ENCODE measurements around the gene GRIN1. TPM values are rescaled to one million over a fixed set of nuclear protein-coding genes. Genes with fewer than 3 reads are reported as not detected.

GRIN1 gene
- polyA plus RNA-seq, 2 of the 4 experiments (the other 2 are of a cell fraction): 0.13 to 0.45 TPM

DNA sequence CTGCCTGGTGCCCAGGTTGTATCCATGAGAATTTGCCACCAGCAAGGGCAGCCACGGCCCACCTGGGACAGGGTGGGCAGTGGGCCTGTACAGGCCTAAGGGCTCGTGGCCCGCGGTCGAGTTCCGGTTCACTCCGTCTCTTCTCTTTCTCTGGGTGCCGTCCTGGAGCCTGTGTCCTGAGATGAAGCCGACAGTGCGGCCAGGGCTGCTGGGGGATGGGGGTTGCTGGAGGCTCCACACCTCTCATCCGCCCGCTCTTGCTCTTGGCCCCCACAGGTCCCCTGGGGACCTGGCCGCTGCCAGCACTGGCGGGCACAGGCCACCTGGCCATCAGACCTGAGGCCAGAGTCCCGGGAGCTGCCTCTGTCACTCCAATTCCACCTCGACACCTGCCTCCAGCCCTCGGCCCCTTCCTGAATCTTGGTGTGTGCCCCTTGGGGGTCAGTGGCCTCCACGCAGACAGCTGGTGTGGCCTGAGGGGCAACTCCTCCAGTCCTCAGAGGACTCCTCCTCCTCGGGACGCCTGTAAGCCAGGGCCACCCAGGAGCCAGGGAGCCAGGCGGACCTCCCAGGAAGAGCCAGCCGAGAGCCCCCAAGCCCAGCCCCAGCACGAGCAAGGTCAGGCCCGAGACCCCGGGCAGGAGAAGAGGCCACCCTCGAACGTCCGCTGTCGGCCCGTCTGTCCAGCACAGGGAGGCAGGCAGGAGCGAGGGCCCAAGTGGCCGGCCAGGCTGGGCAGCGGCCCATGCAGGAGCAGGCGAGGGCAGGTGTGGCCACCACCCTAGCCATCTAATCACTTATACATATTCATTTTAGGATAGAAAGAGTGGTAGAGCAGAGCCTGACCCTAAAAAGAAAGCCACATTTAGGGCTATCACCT lies 25.7 kb downstream of the GRIN1 start:
- no peak for ATAC-seq
- no peak for TF ChIP-seq NFE2L2 (conservative IDR thresholded peaks at IDR 0.05; ENCODE audit: low read length)
- no peak for TF ChIP-seq SREBF2 (IDR thresholded peaks at IDR 0.05)
- Histone ChIP-seq H3K4me2 (no peak overlapping the region), H3K4me1 (peaks cover 39% of the 10 kb centered on the region), H3K4me3 (no peak overlapping the region), H3K27ac (no peak overlapping the region), H3K9me3 (no peaks in the 10 kb centered on the region)
- POLR2A ChIA-PET: no interaction called here
- WGBS (ENCODE audit: missing lambda C conversion rate): 78% methylated on average over 25 of the region's 34 CpGs
- no peak for FAIRE-seq
- no peak for DNase-seq (ENCODE audit: low read depth in 1 of 2, low spot score in 1 of 2)
- CTCF ChIA-PET: interaction anchor here (0.6 to 7.4 kb wide), 6 partner anchors 12 to 72 kb away, joined by 3 to 57 read pairs (median 8); partner anchors contain the start of genes RNF224 and SSNA1

DNA sequence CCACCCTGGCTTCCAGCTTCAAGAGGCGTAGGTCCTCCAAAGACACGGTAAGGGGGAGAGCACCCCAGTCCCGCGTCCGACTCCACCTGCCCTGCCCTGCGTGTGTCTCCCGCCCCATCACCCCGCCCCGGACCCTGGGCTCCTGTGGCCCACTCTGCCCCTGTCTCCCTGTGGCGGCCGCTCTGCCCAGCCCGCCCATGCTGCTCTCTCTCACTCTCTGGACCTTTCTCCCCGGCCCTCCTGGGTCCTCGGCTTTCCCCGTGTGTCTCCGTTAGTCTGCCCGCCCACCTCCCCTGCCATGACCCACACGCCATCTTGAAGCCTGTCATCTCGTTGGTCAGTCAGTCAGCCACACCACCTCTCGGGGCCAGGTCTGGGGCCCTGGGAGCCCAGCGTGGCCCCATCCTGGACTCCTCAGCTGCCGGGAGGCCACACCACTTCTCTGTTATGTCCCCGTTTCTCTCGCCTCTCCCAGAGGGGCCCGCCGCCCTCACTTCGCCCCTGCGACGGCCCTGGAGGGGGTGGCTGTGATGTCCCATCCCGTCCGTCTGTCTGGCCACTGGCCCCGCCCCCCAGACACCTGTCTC lies 26.4 kb downstream of the GRIN1 start:
- Histone ChIP-seq H3K4me3 (no peak overlapping the region), H3K27ac (no peak overlapping the region), H3K4me2 (no peak overlapping the region), H3K9me3 (no peaks in the 10 kb centered on the region), H3K4me1 (peaks cover 46% of the 10 kb centered on the region)
- CTCF ChIA-PET: interaction anchor here (1.3 to 16.5 kb wide), 5 partner anchors 12 to 62 kb away, joined by 3 to 156 read pairs (median 13); partner anchors contain the start of genes ANAPC2, RNF224 and SSNA1
- no peak for DNase-seq (ENCODE audit: low read depth in 1 of 2, low spot score in 1 of 2)
- 90% methylated on average over 28 of the region's 32 CpGs for WGBS (ENCODE audit: missing lambda C conversion rate)
- POLR2A ChIA-PET: no interaction called here
- FAIRE-seq: no peak
- TF ChIP-seq MAFK (IDR thresholded peaks at IDR 0.05; ENCODE audit: partially characterized antibody): no peak
- TF ChIP-seq SMC3 (IDR thresholded peaks at IDR 0.05): no peak
- no peak for TF ChIP-seq ZNF302 (CRISPR knock-in tag; IDR thresholded peaks at IDR 0.05)
- no peak for TF ChIP-seq EHMT2 (IDR thresholded peaks at IDR 0.05; ENCODE audit: low read depth)
- no peak for TF ChIP-seq JUN (IDR thresholded peaks at IDR 0.05)
- no peak for ATAC-seq

DNA sequence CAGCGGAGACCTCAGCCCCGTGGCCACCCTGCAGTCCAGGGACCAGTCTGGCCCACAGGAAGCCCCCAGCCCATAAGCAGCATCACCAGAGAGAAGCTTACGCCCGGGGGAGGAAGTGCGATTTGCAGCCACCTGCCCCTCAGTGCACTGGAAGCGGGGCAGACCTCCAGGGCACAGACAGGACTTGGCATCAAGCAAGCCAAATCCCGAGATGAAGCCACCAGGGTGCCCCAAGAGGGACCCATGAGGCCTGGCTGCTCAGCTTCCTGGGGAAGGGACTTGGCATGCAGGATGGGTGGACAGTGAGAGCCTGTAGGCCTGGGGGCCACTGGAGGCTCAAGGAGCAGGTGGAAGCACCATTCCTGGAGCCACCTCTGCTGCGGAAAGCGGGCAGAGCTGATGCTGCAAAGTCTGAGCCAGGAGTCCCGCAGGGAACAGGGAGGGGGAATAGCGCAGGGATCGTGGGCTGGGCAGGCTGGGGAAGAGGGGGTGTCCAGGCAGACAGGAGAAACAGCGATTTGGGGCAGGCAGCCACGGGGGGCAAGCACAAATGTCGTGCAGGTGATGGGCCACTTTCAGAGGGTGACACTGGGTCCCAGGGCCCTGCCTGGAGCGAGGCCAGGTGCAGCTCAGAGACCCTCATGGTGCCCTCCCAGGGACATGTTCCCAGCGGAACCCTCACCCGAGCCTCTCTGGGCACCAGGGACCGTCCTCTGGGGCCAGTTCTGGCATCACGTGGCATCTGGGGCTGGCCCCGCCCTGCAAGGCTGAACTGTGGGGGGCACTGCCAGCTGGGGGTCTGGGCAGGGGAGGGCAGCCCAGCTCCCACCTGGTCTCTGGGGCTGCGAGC lies 27.7 kb downstream of the GRIN1 start:
- POLR2A ChIA-PET: interaction anchor here (0.6 to 2.0 kb wide), 3 partner anchors 22 to 74 kb away, joined by 3 to 10 read pairs (median 4); partner anchors contain the start of genes SSNA1 and TUBB4B
- DNase-seq (ENCODE audit: low read depth in 1 of 2, low spot score in 1 of 2) (no peak), ATAC-seq (no peak), FAIRE-seq (no peak)
- TF ChIP-seq BHLHE40 (IDR thresholded peaks at IDR 0.05; ENCODE audit: low read depth, low read length) (no peak), HOXB13 (CRISPR knock-in tag; IDR thresholded peaks at IDR 0.05; ENCODE audit: low read depth) (no peak), SREBF2 (IDR thresholded peaks at IDR 0.05) (no peak), ZFP36 (IDR thresholded peaks at IDR 0.05; ENCODE audit: borderline replicate concordance, partially characterized antibody) (no peak), ZSCAN20 (CRISPR knock-in tag; IDR thresholded peaks at IDR 0.05) (no peak), ZC3H11A (IDR thresholded peaks at IDR 0.05) (no peak), FOSB (CRISPR knock-in tag; IDR thresholded peaks at IDR 0.05) (no peak)
- TF ChIP-seq, protein P1, sequence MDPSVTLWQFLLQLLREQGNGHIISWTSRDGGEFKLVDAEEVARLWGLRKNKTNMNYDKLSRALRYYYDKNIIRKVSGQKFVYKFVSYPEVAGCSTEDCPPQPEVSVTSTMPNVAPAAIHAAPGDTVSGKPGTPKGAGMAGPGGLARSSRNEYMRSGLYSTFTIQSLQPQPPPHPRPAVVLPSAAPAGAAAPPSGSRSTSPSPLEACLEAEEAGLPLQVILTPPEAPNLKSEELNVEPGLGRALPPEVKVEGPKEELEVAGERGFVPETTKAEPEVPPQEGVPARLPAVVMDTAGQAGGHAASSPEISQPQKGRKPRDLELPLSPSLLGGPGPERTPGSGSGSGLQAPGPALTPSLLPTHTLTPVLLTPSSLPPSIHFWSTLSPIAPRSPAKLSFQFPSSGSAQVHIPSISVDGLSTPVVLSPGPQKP (IDR thresholded peaks at IDR 0.05; ENCODE audit: low read depth, low read length): no peak
- CTCF ChIA-PET: interaction anchor here (1.2 to 16.5 kb wide), 6 partner anchors 10 to 60 kb away, joined by 3 to 156 read pairs (median 5); partner anchors contain the start of genes ANAPC2, RNF224 and SSNA1
- 60% methylated on average over 11 of the region's 22 CpGs for WGBS (ENCODE audit: missing lambda C conversion rate)
- Histone ChIP-seq H3K9me3 (no peaks in the 10 kb centered on the region), H3K4me3 (peak overlapping the region; percentile 47; the same call in 1 of the 3 replicates), H3K27ac (no peak overlapping the region), H3K4me1 (peaks cover 39% of the 10 kb centered on the region), H3K4me2 (peak overlapping the region; percentile 99)

DNA sequence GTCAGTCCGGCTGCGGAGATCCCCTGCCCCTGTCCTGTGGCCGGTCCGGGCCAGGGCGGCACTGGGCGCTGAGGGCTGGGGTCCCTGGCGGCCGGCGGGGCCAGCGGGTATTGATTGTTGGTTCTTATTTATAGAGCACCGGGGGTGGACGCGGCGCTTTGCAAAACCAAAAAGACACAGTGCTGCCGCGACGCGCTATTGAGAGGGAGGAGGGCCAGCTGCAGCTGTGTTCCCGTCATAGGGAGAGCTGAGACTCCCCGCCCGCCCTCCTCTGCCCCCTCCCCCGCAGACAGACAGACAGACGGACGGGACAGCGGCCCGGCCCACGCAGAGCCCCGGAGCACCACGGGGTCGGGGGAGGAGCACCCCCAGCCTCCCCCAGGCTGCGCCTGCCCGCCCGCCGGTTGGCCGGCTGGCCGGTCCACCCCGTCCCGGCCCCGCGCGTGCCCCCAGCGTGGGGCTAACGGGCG lies 28.4 kb downstream of the GRIN1 start:
- no peaks in the 10 kb centered on the region for H3K9me3 ChIP-seq
- POLR2A ChIA-PET: interaction anchor here (0.6 to 2.0 kb wide), 5 partner anchors 22 to 73 kb away, joined by 3 to 10 read pairs (median 4); partner anchors contain the start of genes SSNA1 and TUBB4B
- H3K4me2 ChIP-seq: peak overlapping the region; percentile 99
- CTCF ChIA-PET: interaction anchor here (1.2 to 16.5 kb wide), 7 partner anchors 10 to 69 kb away, joined by 3 to 156 read pairs (median 5); partner anchors contain the start of genes ANAPC2, CYSRT1, RNF224 and SSNA1
- peak overlapping the region; percentile 47 for H3K4me3 ChIP-seq
- H3K4me1 ChIP-seq: peaks cover 32% of the 10 kb centered on the region
- 22% methylated on average over 16 of the region's 44 CpGs for WGBS (ENCODE audit: missing lambda C conversion rate)
- no peak for FAIRE-seq
- DNase-seq (ENCODE audit: low read depth in 1 of 2, low spot score in 1 of 2): no peak
- H3K27ac ChIP-seq: peak overlapping the region in 1 of 2 experiments; percentile 78; a peak in 4 of 6 replicates
- no peak for ATAC-seq
- TF ChIP-seq, protein P2, sequence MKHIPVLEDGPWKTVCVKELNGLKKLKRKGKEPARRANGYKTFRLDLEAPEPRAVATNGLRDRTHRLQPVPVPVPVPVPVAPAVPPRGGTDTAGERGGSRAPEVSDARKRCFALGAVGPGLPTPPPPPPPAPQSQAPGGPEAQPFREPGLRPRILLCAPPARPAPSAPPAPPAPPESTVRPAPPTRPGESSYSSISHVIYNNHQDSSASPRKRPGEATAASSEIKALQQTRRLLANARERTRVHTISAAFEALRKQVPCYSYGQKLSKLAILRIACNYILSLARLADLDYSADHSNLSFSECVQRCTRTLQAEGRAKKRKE (CRISPR knock-in tag; IDR thresholded peaks at IDR 0.05; ENCODE audit: low read depth): no peak
- TF ChIP-seq TP53 (CRISPR knock-in tag; IDR thresholded peaks at IDR 0.05): no peak
- no peak for TF ChIP-seq JUN (IDR thresholded peaks at IDR 0.05)
- TF ChIP-seq HOXA7 (CRISPR knock-in tag; IDR thresholded peaks at IDR 0.05): no peak
- TF ChIP-seq SREBF2 (IDR thresholded peaks at IDR 0.05): no peak
- TF ChIP-seq BHLHE40 (IDR thresholded peaks at IDR 0.05; ENCODE audit: low read depth, low read length): no peak
- no peak for TF ChIP-seq KDM5A (IDR thresholded peaks at IDR 0.05)
- no peak for TF ChIP-seq CHD4 (IDR thresholded peaks at IDR 0.05; ENCODE audit: borderline replicate concordance)
- TF ChIP-seq, protein P3, sequence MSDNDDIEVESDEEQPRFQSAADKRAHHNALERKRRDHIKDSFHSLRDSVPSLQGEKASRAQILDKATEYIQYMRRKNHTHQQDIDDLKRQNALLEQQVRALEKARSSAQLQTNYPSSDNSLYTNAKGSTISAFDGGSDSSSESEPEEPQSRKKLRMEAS (IDR thresholded peaks at IDR 0.05): no peak
- TF ChIP-seq NR3C1 (IDR thresholded peaks at IDR 0.05): no peak
- TF ChIP-seq EHF (CRISPR knock-in tag; IDR thresholded peaks at IDR 0.05): no peak
- TF ChIP-seq GATA3 (IDR thresholded peaks at IDR 0.05; ENCODE audit: borderline replicate concordance): no peak
- TF ChIP-seq, protein P4, sequence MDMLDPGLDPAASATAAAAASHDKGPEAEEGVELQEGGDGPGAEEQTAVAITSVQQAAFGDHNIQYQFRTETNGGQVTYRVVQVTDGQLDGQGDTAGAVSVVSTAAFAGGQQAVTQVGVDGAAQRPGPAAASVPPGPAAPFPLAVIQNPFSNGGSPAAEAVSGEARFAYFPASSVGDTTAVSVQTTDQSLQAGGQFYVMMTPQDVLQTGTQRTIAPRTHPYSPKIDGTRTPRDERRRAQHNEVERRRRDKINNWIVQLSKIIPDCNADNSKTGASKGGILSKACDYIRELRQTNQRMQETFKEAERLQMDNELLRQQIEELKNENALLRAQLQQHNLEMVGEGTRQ (IDR thresholded peaks at IDR 0.05): no peak
